Medulla oblongata (tissue), 1 donor: ENCODE results near the gene TRIP6.

Experiments
- DNase-seq: peaks from one replicate; pipeline ENCODE4 v3.0.0-alpha.2; 2015; ENCODE audit errors: extremely low spot score

TRIP6 gene

DNA sequence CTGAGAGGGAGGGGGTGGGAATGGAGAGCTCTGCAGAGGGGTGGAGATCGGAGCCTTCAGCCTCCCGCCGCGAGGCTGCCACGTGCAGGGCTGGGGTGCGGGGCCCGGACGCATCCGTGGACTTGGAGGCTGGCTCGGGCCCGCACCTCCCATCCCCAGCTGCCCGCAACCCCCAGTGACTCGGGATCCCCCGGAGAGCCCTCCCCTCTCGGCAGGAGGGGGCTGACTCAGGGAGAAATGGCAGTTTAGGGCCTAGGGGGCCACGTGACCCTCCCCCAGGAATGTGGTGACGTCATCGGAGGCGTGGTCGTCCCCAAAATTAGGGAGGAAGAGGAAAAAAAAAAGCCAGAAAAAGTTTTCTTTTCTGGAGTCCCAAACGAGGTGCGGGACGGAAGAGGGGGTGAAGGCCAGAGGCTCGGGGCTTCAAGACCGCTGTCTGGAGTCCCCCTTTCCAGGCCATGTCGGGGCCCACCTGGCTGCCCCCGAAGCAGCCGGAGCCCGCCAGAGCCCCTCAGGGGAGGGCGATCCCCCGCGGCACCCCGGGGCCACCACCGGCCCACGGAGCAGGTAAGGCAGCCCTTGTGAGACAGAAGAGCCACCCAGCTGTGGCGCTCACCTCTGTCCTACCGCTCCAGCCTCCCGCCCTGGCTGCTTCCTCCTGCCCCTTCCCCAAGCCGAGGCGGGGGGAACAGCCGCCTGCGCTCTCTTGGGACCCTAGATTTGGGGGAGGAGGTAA lies at the start of gene TRIP6:
TRIP6 (plus strand) TSS at position 348 of the 736 bp plus-strand sequence; CDS start at position 459, 111 bp downstream.
- DNase-seq, result peak; percentile 95

- DNase-seq, result no peak
Observed at GRCh38 chr7:100818366-100818765, 48.8 kb upstream of the TRIP6 start.

DNA sequence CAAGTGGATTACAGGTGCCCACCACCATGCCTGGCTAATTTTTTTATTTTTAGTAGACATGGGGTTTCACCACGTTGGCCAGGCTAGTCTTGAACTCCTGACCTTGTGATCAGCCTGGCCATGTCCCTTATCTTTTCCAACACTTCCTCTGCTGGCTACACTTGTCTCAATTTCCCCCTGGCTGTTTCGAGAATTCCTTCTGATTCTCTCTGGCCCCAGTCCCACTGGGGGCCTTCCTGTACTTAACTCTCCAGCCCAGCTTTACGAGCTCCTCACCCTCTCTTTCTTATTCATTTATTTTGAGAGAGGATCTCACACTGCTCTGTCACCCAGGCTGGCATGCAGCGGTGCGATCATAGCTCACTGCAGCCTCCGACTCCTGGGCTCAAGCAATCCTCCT lies 48.4 kb upstream of the TRIP6 start:
- DNase-seq, result no peak

GRCh38 chr7:100819586-100819985 lies 47.6 kb upstream of the TRIP6 start:
- no peak for DNase-seq

DNA sequence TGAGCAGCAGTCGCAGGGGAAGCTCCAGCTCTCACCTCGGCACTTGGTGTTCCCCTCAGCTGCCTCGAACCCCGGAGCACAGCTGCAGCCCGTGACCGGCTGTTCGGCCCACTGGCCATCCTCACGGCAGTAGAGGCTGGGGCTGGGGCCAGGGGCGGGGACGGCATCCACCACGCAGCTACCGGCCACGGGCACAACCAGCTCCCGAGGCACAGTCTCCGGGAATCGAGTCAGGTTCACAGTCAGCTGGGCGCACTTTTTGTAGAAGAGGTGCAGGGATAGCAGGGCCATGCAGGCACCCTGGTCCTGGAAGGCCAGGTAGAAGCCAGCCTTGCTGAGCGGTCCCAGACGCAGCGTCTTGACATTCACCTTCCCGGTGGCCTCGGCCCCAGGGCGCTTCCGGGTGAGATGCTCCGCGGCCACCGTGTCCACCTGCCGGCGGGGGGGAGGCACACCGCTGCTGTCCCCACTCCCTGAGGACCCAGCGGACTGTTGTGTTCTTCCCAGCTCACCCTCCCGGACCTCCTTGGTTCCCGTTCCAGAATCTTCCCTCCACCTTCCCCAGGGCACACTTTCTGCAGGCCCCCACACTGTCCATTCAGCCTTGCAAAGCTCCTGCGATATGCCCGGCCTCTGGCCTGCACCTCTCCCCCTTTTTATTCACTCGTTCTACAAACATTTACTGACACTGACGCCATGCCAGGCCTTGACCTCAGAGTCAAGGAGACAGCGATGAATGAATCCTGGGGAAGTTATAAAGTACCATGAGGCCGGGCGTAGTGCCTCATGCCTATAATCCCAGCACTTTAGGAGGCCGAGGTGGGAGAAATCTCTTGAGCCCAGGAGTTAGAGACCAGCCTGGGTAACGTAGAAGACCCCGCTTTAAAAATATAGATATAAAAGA lies 44.7 kb upstream of the TRIP6 start:
- DNase-seq, result no peak

DNA sequence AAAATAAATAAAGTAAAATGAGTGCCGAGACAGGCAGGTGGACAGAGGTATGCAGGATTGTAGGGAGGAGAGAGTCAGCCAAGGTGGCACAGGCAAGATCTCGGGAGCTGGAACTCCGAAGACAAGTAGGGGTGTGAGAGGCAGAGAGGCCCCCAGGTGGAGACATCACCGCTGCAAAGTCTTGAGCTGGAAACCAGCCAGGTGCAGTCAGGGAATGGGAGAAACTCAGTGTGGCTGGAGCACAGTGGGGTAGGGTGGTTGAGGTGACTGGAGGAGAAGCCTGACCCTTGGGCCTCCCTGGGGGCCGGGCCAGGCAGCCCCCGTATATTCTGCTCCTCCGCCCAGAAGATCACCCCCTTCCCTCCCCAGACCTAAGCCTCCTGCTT lies 44.1 kb upstream of the TRIP6 start:
- no peak for DNase-seq

DNA sequence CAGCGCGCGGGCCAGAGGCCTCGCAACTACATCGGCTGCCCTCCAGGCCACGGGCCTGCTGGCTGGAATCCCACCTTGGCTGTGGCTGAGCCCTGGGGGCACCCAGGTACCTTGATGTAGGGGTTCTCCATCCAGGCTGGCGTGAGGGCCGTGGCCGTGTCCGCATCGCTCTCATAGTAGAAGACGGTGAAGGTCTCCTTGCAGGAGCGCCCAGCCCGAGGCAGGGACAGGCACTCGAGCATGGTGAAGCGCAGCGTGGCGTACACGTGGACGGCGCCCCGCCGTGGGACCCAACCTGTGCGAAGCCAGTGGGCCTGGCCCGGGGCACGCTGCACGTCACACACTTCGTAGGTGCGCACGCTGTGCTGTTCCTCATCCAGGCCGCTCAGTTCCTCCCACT lies 43.7 kb upstream of the TRIP6 start:
- no peak for DNase-seq

- DNase-seq, result no peak
Observed at GRCh38 chr7:100824499-100825214, 42.5 kb upstream of the TRIP6 start.

DNA sequence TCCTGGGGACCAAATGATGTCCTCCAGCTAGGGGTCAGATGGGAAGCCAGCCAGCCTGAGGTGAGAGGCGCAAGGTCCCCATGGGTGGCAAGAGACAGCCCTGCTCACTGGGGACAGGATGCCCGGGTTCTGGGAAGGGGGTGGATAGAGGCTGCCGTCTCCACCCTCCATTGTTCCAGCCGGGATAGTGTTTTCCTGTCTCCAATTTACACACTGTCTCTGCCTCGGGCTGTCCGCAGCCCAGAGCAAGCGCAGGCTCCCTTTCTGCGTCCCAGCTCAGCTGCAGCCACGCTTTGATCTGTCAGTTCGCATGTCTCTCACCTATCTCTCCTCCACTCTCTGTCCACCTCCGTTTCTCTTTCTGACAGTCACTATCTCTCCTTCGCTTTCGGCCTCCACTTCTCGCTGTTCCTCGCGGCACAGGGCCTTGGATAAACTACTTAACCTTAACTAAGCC lies 41.9 kb upstream of the TRIP6 start:
- no peak for DNase-seq

- DNase-seq, result no peak
Observed at GRCh38 chr7:100825751-100826513, 41.3 kb upstream of the TRIP6 start.

- no peak for DNase-seq
Observed at GRCh38 chr7:100826514-100827329, 40.5 kb upstream of the TRIP6 start.

DNA sequence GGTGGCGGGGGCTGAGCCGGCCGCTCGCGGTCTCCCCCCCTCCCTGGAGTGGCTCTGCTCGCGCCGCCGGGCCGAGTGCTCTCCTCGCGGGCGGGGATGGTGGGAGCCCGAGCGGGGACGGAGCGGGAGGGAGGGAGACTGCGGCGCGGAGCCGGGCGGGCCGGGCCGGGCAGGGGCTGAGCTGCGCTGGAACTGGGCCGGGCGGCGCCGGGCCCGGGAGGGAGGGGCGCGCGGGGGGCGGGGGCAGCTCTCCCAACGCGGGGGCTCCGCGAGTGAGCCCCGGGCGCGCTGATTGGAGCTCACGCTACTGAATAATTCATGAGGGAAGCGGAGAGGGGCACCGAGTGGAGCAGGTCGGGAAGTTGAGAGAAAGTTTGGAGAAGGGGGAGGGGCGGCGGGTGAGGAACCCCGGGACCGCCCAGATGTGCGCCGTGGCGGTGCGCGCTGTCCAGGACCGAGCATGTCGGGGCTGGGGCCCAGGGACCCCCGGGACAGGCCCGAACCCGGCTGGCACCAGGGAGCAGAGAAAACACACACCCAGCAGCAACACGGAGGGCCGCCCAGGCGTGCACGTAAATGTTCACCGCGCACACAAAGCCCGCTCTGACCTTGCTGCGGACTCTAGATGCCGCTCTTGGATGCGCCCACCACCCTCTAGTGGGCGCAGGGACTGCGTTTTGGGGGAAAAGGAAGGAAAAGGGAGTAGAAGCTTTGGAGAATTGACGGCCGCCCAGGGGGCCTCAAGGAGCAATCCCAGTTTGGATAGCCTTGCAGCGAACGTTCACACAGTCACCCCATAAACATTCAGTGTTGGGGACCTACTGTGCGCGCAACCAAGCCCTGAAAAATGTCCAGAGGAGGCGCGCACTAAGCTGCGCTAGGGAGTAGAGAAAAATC lies 39.6 kb upstream of the TRIP6 start, which contains the start of gene EPHB4:
EPHB4 (minus strand) TSS at position 194 of the 897 bp plus-strand sequence. CDS start 493 bp downstream, outside the sequence.
- DNase-seq, result no peak

DNA sequence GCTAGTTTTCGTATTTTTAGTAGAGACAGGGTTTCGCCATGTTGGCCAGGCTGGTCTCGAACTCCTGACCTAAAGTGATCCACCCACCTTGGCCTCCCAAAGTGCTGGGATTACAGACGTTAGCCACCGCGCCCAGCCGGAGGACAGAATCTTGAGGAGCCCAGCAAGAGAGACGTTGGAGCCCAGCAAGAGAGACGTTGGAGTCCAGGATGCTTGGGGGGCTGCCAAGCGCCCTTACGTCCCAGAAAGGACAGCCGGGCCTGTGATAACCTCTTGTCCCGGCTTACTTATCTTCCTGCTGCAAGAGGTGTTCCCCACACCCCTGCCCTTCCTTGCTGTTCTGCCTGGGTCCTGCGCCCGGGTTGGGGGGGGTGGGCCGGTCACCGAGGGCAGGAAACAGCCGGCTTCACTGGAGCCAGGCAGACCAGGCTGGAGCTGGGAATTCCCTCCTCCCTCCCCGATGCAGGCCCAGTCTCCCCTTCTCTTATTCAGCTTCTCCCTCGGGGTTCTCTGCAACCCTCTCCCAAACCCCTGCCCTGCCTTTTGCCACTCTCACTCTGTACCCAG lies 38.0 kb upstream of the TRIP6 start:
- DNase-seq, result no peak

- DNase-seq, result no peak
Observed at GRCh38 chr7:100830396-100830795, 36.8 kb upstream of the TRIP6 start.

DNA sequence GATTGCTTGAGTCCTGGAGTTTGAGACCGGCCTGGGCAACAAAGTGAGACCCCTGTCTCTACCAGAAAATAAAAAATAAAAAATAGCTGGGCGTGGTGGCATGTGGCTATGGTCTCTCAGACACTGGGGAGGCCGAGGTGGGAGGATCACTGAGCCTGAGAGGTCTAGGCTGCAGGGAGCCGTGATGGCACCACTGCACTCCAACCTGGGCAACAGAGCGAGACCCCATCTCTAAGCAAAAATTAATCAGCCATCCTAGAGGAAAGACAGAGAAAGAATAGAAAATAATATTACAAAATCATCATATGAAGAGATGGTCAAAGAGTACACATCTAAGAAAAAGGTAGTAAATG lies 34.9 kb upstream of the TRIP6 start:
- no peak for DNase-seq

DNA sequence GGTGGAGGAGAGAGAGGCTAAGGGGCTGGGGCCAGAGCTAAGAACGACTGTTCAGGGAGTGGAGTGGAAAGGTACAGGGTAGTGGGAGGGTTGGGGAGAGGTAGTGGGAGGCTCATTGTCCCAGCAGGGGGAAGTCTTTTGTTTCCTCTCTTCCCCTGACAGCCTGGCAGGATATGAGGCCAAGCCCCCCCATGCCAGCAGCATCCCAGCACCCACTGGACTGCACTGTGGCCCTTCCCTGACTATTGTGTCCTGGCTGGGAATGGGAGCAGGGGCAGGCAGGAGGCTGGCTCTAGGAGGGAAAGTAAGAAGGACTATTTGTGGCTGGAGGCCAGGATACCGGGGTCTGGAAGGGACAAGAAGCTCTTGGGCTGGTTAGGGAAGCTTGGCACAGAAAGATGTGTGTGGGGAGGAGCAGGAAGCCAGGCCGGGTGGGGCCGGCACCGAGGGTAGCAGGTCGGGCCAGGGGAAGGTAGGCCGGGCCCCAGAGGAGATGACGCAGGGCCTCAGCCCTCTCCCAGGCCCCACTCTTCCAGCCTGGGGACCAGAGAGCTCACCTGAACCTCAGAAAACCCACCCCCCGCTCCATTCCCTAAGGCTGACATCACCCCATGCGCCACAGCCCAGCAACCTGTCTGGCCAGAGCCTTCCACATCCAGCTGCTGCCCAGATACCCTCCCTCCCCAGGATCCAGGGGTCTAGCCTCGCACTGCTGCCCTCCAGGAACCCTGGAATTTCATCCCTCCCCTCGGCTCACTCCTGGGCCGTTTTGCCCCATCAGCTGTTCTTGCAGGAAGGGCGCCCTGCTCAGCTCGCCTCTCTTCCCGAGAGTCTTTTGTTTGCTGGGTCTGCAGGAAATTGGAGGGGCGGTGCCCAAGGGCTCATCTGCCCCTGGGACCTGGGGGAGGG lies 31.0 kb upstream of the TRIP6 start:
- DNase-seq, result no peak

- DNase-seq, result no peak
Observed at GRCh38 chr7:100836812-100837098, 30.4 kb upstream of the TRIP6 start.

DNA sequence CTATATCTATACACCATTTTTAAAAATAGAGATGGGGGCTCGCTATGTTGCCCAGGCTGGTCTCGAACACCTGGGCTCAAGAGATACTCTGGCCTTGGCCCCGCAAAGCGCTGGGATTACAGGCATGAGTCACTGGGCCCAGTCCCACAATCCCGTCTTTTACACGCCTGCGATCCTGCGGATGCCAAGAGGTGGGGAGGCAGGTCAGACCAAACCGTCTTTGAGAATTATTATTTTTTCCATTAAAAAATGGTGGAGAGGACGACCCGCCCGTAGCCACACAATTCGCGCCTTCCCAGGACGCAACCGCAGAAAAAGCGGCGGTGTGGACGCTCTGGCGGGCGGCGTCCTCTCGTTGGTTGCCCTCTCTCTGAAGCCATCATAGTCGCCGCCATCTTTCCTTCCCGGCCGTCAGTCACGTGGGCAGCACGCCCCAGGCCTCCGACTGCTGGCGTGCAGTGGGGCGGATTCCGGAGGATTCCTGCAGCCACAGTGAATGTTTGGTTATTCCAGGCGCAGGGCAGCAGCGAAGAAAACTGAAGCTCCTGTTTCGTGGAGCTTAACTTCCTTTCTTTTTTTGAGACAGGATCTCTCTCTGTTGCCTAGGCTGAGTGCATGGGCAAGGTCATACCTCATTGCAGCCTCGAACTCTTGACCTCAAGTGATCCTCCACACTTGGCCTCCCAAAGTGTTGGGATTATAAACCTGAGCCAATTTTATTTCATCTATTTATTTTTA lies 29.9 kb upstream of the TRIP6 start:
- peak; percentile 91 for DNase-seq
